Skeletal muscle tissue (tissue), 4 donors: Measurements from ENCODE around the gene CD3E. TPM values are rescaled to one million over a fixed set of nuclear protein-coding genes. Genes with fewer than 3 reads are reported as not detected.

Experiments used
- H3K27ac ChIP-seq: one replicate; pipeline ENCODE4 v1.7.0; 2013; ENCODE audit warnings: mild to moderate bottlenecking, low read depth, low read length, inconsistent platforms
- H3K27me3 ChIP-seq, 3 donors: one replicate each; pipeline ENCODE4 v1.7.0; 2013; ENCODE audit warnings: low read length in 3 of 3; ENCODE audit not compliant: control insufficient read depth in 3 of 3, insufficient read depth in 3 of 3
- H3K36me3 ChIP-seq, 3 donors: one replicate each; pipeline ENCODE4 v1.7.0; 2013; ENCODE audit warnings: low read length in 3 of 3; ENCODE audit not compliant: control insufficient read depth in 3 of 3, insufficient read depth in 3 of 3
- H3K4me1 ChIP-seq, 3 donors: one replicate each; pipeline ENCODE4 v1.7.0; 2013; ENCODE audit warnings: low read length in 3 of 3, mild to moderate bottlenecking in 3 of 3; ENCODE audit not compliant: control insufficient read depth in 3 of 3, insufficient read depth in 3 of 3
- H3K4me3 ChIP-seq, 3 donors: one replicate each; pipeline ENCODE4 v1.7.0; 2013; ENCODE audit warnings: low read length in 3 of 3
- H3K9ac ChIP-seq, 3 donors: one replicate each; pipeline ENCODE4 v1.7.0; 2013; ENCODE audit warnings: low read length in 3 of 3, mild to moderate bottlenecking in 3 of 3, moderate library complexity in 2 of 3, low read depth in 1 of 3
- H3K9me3 ChIP-seq, 3 donors: one replicate each; pipeline ENCODE4 v1.7.0; 2013; ENCODE audit warnings: low read length in 3 of 3; ENCODE audit not compliant: control insufficient read depth in 3 of 3
- total RNA-seq: library from RNA; depleted of rRNA; stranded (reverse); fragments of >200 nt; gene quantifications from one replicate; pipeline ENCODE4 v1.2.3, GENCODE V29; 2014
- donor health status: Osteomylitis.

CD3E gene
- total RNA-seq, 1 donor from 2014 or later, result not detected

DNA sequence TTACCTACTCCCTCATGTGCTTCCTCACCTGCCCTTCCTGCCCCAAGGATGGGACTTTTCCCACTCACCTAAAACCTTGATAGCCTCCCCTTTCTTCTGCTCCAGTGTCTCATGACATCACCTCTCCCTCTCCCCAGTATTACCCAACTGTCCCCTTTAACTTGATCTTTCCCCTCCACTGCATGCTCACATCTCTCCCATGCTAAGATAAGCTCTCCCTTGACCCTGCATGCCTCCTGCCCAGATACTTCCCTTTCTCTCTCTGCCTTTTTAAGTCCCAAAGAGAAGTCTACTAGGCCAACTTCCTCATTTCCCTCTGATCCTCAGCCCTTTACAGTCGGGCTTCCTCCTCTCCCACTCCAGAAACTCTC, 14.8 kb downstream of the CD3E start:
- Histone ChIP-seq H3K4me1 (peaks cover 3 to 7% (median 5%) of the 10 kb centered on the region in 3 donors), H3K4me3 (no peak overlapping the region), H3K9ac (no peak overlapping the region), H3K36me3 (no peaks in the 10 kb centered on the region), H3K9me3 (no peaks in the 10 kb centered on the region), H3K27me3 (peaks cover 4 to 17% (median 10%) of the 10 kb centered on the region in 3 donors), H3K27ac (no peak overlapping the region)

DNA sequence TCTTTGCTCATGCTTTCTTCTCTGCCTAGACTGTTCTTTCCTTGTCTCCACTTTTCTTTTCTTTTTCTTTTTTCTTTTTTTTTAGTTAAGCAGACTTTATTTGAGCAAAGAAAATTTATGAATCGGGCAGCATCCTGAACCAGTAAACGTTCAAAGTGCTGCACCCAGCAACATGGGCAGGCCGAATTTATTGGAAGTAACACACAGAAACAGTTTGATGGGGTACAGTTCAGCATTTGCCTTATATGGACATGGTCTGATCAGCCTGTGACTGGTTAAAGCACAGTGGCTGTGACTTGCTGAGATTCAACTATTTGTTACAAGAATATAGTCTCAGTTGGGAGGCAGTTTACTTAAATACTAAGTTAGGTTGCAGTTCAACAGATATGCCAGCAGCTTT, 16.0 kb downstream of the CD3E start:
- H3K27ac ChIP-seq, result no peak overlapping the region
- H3K9me3 ChIP-seq, result no peaks in the 10 kb centered on the region
- H3K36me3 ChIP-seq, result no peaks in the 10 kb centered on the region
- no peak overlapping the region for H3K4me3 ChIP-seq
- no peak overlapping the region for H3K9ac ChIP-seq
- H3K4me1 ChIP-seq, result peaks cover under 1 to 5% (median 5%) of the 10 kb centered on the region in 3 donors
- H3K27me3 ChIP-seq, result peaks cover 2 to 10% (median 4%) of the 10 kb centered on the region in 3 donors

DNA sequence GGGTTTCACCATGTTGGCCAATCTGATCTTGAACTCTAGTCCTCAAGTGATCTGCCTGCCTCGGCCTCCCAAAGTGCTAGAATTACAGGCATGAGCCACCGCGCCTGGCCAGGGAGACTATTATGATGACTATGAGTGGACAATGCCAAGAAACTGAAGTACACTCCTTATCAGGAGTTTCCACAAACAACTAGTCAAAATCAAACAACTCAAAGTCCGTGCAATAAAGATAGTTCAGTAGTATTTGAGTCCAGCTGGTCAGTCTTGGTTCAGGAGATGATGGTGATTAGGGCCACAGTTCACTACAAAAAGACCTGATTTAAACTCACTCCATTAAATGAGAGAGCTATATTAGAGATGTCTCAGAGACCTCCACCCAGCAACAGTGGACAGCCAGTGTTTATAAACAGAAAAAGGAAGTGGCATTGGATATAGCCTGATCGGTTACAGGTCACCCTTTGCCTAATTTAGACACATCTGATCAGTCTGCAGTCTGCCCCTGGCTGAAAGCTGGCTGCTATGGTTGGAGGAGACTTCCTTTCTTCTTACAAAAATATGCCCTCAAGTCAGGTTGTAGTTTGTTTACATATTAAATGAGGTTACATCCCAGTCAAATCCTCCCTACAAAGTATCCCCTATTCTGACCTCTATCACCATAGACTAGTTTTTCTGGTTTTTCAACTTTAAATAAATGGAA, 17.0 kb downstream of the CD3E start:
- H3K9ac ChIP-seq, result no peak overlapping the region
- peaks cover 0 to 5% (median 4%) of the 10 kb centered on the region in 3 donors for H3K4me1 ChIP-seq

DNA sequence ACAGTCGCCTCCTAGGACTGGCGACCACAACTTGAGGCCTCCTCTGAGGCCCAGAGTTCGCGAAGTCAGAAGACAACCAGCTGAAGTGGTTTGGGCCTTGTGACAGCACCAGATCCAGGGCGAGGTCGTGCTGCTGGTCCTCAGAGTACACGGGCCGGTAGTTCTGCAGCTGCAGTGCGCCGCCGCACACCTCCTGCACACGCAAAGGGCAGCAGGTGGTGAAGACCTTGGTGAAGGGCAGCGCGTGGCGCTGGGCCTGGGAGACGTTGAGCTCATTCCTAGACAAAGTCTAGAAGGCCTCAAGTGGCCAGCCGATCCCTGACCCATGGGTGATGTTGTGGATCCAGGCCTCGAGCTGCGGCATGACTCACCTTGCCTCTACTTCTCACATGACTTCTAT, 18.2 kb downstream of the CD3E start:
- H3K4me1 ChIP-seq, result no peaks in the 10 kb centered on the region
- H3K9me3 ChIP-seq, result no peaks in the 10 kb centered on the region
- no peak overlapping the region for H3K4me3 ChIP-seq
- H3K36me3 ChIP-seq, result no peaks in the 10 kb centered on the region
- H3K27me3 ChIP-seq, result peaks cover 0 to 2% (median 0%) of the 10 kb centered on the region in 3 donors
- no peak overlapping the region for H3K27ac ChIP-seq
- no peak overlapping the region for H3K9ac ChIP-seq

More for the DNA sequence above, 17.0 kb downstream of the CD3E start:
- H3K27me3 ChIP-seq, result peaks cover 0 to 7% (median 4%) of the 10 kb centered on the region in 3 donors
- no peaks in the 10 kb centered on the region for H3K9me3 ChIP-seq
- H3K36me3 ChIP-seq, result no peaks in the 10 kb centered on the region
- H3K4me3 ChIP-seq, result no peak overlapping the region
- no peak overlapping the region for H3K27ac ChIP-seq

DNA sequence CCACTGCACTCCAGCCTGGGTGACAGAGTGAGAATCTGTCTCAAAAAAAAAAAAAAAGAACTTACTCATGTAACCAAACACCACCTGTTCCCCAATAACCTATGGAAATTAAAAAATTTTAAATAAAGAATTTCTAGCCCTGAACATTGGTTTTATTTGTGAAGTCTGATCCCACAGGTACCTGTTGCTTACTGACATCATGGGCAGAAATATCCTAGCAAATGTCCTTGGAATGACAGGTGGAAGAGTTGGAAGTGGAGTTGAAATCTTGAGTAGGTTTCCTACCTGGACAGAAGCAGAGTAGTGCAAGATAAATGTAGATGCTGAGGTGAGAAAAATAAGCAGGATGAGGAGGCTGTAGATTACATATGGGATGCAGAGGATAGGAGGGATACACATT, 20.8 kb downstream of the CD3E start:
- H3K4me3 ChIP-seq, result no peak overlapping the region
- H3K4me1 ChIP-seq, result no peaks in the 10 kb centered on the region
- peaks cover 0 to 2% (median 0%) of the 10 kb centered on the region in 3 donors for H3K27me3 ChIP-seq

DNA sequence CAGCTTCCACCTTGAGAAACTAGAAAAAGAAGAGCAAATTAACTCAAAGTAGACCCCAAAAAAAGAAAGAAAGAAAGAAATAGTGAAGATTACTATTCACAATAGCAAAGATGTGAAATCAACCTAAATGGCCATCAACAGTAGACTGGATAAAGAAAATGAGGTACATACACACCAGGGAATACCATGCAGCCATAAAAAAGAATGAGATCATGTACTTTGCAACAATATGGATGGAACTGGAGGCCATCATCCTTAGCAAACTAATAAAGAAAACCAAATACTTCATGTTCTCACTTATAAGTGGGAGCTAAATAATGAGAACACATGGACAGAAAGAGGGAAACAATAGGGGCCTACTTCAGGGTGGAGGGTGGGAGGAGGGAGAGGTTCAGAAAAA, 24.2 kb downstream of the CD3E start:
- H3K27ac ChIP-seq, result no peak overlapping the region
- no peaks in the 10 kb centered on the region for H3K36me3 ChIP-seq
- peaks cover 0 to 2% (median 0%) of the 10 kb centered on the region in 3 donors for H3K27me3 ChIP-seq
- H3K9me3 ChIP-seq, result no peaks in the 10 kb centered on the region
- H3K4me1 ChIP-seq, result no peaks in the 10 kb centered on the region
- no peak overlapping the region for H3K4me3 ChIP-seq
- H3K9ac ChIP-seq, result no peak overlapping the region

More for the DNA sequence above, 20.8 kb downstream of the CD3E start:
- Histone ChIP-seq H3K27ac (no peak overlapping the region), H3K9ac (no peak overlapping the region), H3K36me3 (no peaks in the 10 kb centered on the region), H3K9me3 (no peaks in the 10 kb centered on the region)

DNA sequence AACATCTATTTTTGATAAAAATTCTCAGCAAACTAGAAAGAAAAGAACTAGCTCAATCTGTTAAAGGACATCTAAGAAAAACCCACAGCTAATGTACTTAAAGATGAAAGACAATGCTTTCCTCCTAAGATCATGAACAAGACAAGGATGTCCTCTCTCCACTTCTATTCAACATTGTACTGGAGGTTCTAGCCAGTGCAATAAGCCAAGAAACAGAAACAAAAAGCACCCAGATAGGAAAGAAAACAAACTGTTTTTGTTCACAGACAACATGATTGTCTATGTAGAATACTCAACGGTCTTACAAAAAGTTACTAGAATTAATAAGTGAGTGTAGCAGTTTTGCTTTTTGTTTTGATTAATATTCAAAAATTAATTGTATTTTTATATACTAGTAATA, 30.2 kb downstream of the CD3E start:
- H3K27ac ChIP-seq, result no peak overlapping the region

DNA sequence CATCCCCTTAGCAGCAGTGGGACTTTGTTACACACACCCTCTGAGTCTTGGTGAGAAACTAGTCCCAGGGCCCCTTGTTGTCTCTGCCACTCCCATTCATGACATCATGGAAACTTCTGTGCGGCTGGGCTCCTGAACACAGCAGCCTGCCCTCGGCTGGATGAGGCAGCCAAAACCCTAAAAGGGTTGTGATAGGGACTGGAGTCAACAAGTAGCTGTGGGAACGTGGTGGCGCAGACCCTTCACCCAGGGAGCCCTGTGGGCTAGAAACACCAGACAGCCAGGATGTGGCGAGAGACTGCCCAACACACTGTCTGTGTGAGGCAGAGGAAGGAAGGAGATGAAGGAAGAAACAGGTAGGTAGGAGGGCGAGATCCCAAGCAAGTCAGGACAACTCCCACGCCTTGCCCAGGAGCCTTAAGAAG, 34.1 kb downstream of the CD3E start:
- Histone ChIP-seq H3K4me3 (no peak overlapping the region), H3K36me3 (no peaks in the 10 kb centered on the region), H3K4me1 (no peaks in the 10 kb centered on the region), H3K27me3 (peaks cover 0 to 22% (median 3%) of the 10 kb centered on the region in 3 donors), H3K27ac (no peak overlapping the region), H3K9me3 (no peaks in the 10 kb centered on the region), H3K9ac (no peak overlapping the region)

More for the DNA sequence above, 30.2 kb downstream of the CD3E start:
- Histone ChIP-seq H3K4me3 (no peak overlapping the region), H3K9ac (no peak overlapping the region), H3K9me3 (no peaks in the 10 kb centered on the region), H3K27me3 (peaks cover 0 to 18% (median 0%) of the 10 kb centered on the region in 3 donors), H3K4me1 (no peaks in the 10 kb centered on the region), H3K36me3 (no peaks in the 10 kb centered on the region)

DNA sequence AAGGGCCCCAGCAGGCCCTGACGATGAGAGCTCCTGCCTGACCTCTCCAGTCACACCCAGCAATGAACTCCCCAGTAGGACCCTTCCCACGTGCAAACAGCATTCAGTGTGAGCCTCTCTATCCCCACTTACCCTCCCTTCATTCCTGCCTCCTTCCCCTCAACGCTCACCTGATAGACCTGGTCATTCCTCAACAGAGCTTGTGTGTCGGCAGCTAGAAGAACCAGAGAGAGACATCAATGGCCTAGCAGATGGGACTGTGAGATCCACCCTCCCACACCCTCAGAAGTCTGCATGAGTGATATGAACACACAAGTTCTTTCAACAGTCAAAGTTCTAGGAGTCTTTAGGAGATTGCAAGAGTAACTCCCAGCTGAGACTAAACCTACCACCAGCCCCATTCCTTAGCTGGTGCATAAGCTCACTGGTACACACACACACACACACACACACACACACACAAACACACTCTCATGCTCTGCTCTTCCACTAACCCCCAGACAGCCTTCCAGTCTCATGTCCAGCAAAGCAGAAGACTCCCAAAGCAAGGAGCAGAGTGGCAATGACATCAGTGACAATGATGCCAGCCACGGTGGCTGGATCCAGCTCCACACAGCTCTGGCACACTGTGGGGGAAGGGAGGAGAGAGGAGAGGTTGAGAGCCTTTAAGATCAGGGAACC, 34.9 kb downstream of the CD3E start:
- H3K27me3 ChIP-seq, result peaks cover 0 to 27% (median 8%) of the 10 kb centered on the region in 3 donors
- H3K4me1 ChIP-seq, result no peaks in the 10 kb centered on the region
- no peaks in the 10 kb centered on the region for H3K9me3 ChIP-seq
- no peak overlapping the region for H3K4me3 ChIP-seq
- H3K36me3 ChIP-seq, result no peaks in the 10 kb centered on the region
- H3K27ac ChIP-seq, result no peak overlapping the region
- no peak overlapping the region for H3K9ac ChIP-seq

DNA sequence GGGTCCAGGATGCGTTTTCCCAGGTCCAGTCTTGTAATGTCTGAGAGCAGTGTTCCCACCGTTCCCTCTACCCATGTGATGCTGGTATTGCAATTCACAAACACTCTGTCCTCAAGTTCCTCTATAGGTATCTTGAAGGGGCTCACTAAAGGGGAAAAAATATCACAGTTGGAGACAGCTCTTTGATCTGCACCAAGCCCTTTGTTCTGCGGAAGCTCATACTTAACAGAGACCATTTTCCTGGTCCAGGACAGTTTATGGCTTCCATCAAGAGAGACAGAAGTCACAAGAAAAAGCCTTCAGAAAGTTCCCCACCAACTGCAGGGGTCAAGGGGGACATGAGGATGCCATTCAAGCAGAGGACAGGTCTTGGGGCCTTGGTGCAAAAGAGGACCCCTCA, 35.9 kb downstream of the CD3E start:
- H3K27ac ChIP-seq, result no peak overlapping the region
- no peak overlapping the region for H3K9ac ChIP-seq
- H3K4me1 ChIP-seq, result no peaks in the 10 kb centered on the region
- no peaks in the 10 kb centered on the region for H3K36me3 ChIP-seq
- H3K27me3 ChIP-seq, result peaks cover 0 to 27% (median 13%) of the 10 kb centered on the region in 3 donors
- H3K9me3 ChIP-seq, result no peaks in the 10 kb centered on the region
- no peak overlapping the region for H3K4me3 ChIP-seq
